WERI-Rb-1 (cell line): ENCODE data around the gene PARP9.

Source experiments
- DNase-seq: peaks from one replicate; pipeline ENCODE4 v3.0.0-alpha.2; 2020
- H3K27ac ChIP-seq: fragments of 250-450 bp; sonication (Bioruptor Pico); 2 replicates; pipeline ENCODE4 v1.5.1; 2020; ENCODE audit warnings: mild to moderate bottlenecking, moderate library complexity
- H3K27me3 ChIP-seq: fragments of 250-450 bp; sonication (Bioruptor Pico); 2 replicates; pipeline ENCODE4 v1.5.1; 2021; ENCODE audit warnings: mild to moderate bottlenecking, low read depth, moderate library complexity; ENCODE audit not compliant: insufficient read depth, severe bottlenecking
- H3K36me3 ChIP-seq: fragments of 250-450 bp; sonication (Bioruptor Pico); 2 replicates; pipeline ENCODE4 v1.5.1; 2020; ENCODE audit warnings: mild to moderate bottlenecking, moderate library complexity
- H3K4me3 ChIP-seq: 2 replicates; pipeline ENCODE4 v1.5.1; 2011; ENCODE audit warnings: low read depth, mild to moderate bottlenecking, control low read depth, low read length
- H3K9me3 ChIP-seq: fragments of 250-450 bp; sonication (Bioruptor Pico); 2 replicates; pipeline ENCODE4 v1.5.1; 2021; ENCODE audit warnings: mild to moderate bottlenecking, moderate library complexity; ENCODE audit not compliant: severe bottlenecking
- TF ChIP-seq, protein P1 (sequence below): IDR thresholded peaks from 2 replicates; pipeline ENCODE4 v1.5.1; 2011; ENCODE audit warnings: low read depth, mild to moderate bottlenecking, control low read depth, inconsistent platforms, low read length

PARP9 gene

DNA sequence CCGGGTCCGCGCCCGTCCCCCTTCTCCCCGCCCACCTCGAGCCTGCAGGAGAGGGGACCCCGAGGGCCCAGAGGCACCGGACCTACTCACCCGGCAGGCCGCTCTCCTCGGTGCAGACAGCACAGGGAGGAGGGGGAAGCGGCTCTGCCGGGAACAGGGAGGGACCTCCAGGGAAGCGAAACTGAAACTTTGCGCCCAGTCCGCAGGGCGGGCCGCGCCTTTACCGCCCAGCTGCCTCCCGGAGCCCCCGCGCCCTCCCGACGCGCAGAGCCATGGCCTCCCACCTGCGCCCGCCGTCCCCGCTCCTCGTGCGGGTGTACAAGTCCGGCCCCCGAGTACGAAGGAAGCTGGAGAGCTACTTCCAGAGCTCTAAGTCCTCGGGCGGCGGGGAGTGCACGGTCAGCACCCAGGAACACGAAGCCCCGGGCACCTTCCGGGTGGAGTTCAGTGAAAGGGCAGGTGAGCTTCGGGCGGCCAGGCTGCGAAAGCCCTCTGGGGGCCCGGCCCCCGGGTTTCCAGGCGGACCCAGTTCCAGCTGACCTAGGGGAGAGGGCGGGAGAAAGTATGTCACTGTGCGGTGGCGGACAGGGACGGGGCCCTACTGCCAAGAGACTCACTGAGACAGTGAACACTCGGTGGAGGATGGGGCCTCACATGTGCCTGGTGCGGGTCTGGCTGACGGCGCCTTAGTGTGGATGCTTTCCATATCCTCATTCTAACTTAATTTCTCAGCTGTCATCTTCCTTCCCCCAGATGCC is at the start of gene PARP9, which contains the start of gene DTX3L:
Gene PARP9, minus strand, starts transcription at position 146 of the 758 bp plus-strand sequence. CDS start 4,680 bp downstream, outside the sequence.
Gene DTX3L, plus strand, starts transcription at position 184 of the 758 bp plus-strand sequence. Its CDS starts 89 bp downstream, at position 273.
- Histone ChIP-seq H3K36me3 (peaks cover 3% of the 10 kb centered on the region; the same call in 1 of the 2 replicates), H3K27ac (peak within 1 kb of the TSS; percentile 82), H3K4me3 (peak within 1 kb of the TSS; percentile 78), H3K27me3 (no peaks in the 10 kb centered on the region), H3K9me3 (no peaks in the 10 kb centered on the region)
- TF ChIP-seq, protein P1, sequence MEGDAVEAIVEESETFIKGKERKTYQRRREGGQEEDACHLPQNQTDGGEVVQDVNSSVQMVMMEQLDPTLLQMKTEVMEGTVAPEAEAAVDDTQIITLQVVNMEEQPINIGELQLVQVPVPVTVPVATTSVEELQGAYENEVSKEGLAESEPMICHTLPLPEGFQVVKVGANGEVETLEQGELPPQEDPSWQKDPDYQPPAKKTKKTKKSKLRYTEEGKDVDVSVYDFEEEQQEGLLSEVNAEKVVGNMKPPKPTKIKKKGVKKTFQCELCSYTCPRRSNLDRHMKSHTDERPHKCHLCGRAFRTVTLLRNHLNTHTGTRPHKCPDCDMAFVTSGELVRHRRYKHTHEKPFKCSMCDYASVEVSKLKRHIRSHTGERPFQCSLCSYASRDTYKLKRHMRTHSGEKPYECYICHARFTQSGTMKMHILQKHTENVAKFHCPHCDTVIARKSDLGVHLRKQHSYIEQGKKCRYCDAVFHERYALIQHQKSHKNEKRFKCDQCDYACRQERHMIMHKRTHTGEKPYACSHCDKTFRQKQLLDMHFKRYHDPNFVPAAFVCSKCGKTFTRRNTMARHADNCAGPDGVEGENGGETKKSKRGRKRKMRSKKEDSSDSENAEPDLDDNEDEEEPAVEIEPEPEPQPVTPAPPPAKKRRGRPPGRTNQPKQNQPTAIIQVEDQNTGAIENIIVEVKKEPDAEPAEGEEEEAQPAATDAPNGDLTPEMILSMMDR: no peak
- DNase-seq: peak; percentile 61

DNA sequence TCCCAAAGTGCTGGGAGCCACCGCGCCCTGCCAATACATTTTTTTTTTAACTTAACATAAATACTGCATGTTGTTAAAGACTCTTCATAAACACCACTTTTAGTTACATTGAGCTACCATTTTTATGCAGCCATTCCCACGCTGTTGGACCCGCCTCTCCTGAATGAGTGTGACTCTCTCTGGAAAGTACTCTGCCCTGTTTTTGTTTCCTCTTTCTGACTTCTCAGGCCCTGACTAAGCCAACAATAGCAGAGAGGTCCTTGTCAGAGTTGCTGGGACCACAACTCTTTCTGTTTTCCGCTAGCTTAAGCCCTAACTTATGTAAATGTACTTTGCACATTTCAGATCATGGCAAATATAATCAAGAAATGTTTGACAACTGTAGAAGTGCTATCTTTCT is 48.6 kb upstream of the PARP9 start:
- no peak for DNase-seq
- no peaks in the 10 kb centered on the region for H3K27me3 ChIP-seq
- no peak overlapping the region for H3K4me3 ChIP-seq
- TF ChIP-seq, protein P1: no peak
- no peaks in the 10 kb centered on the region for H3K9me3 ChIP-seq
- H3K36me3 ChIP-seq: no peaks in the 10 kb centered on the region
- H3K27ac ChIP-seq: no peak overlapping the region

DNA sequence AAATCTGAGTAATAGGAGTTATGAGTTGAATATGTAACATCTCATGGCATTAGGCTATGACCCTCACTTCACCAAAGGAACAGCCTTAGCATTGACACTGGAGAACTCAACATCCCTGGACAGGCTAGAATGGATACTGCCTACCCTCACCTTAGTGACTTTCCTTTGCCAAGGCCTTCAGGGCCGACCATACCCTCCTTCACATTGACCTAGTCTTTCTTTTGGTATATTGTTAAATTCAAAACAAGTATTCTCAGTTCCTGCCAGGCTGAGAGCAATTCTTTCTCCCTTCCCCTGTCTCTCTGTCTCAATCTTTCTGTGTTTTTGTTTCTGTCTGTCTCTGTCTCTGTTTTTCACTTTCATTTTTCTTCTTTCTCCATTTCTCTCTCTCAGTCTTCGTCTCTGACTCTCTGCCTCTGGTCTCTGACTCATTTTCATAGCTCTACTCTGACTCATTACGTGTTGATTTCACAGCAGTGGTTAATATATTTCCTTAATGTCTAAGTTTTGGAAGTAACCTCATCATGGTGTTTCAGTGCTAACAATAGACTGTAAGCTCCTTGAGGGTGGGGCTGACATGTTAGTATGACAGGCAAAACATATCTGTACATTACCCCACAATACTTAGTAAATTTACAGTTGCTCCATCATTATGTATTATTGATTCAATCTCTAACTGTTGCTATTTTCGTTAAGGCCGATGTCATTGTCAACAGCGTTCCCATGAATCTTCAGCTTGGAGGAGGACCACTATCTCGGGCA is 45.9 kb upstream of the PARP9 start:
- TF ChIP-seq, protein P1: no peak
- Histone ChIP-seq H3K27ac (no peak overlapping the region), H3K36me3 (no peaks in the 10 kb centered on the region), H3K4me3 (no peak overlapping the region), H3K27me3 (no peaks in the 10 kb centered on the region), H3K9me3 (no peaks in the 10 kb centered on the region)
- no peak for DNase-seq

DNA sequence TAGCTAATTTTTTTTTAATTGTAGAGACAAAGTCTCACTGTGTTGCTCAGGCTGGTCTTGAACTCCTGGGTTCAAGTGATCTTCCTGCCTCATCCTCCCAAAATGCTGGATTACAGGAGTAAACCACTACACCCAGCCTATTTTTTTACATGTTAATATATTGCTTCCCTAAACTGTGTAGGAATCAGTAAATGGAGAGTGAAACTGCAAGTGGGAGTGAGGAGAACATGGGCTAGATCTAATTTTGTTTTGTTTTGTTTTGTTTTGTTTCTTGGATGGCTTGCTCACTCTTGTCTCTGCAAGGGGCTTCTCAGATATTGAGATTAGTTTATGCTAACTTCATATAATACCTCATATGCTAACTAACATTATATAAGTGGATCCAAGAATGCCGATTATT is 44.8 kb upstream of the PARP9 start:
- Histone ChIP-seq H3K36me3 (no peaks in the 10 kb centered on the region), H3K9me3 (no peaks in the 10 kb centered on the region), H3K4me3 (no peak overlapping the region), H3K27me3 (no peaks in the 10 kb centered on the region), H3K27ac (no peak overlapping the region)
- no peak for DNase-seq
- TF ChIP-seq, protein P1: no peak

DNA sequence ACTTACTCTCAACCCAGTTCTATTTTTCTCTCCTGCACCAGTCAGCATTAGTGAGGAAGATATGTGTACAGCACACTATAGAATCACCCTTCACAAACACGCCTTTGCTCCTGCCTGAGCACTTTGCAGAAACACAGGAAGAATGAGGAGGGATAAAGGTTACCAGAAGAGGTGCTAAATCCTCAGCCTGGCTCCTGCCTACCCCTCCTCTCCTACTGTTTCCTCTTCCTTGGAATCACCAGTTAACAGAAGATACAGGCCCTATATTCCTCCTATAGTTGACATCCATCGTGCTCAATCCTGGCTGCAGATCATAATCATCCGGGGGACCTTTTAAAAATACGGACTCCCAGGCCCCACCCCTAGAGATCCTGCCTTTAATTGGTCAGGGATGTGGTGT is 42.2 kb upstream of the PARP9 start:
- H3K36me3 ChIP-seq: no peaks in the 10 kb centered on the region
- TF ChIP-seq, protein P1: no peak
- no peak overlapping the region for H3K4me3 ChIP-seq

More for the DNA sequence above, 42.2 kb upstream of the PARP9 start:
- no peaks in the 10 kb centered on the region for H3K27me3 ChIP-seq
- H3K9me3 ChIP-seq: no peaks in the 10 kb centered on the region
- no peak for DNase-seq
- H3K27ac ChIP-seq: no peak overlapping the region
